ENCODE results near the gene ST8SIA4. TPM values are rescaled to one million over a fixed set of nuclear protein-coding genes. Genes with fewer than 3 reads are reported as not detected.
"Not testable (repeated sequence)": the region's sequence is repeated elsewhere in the genome, so short reads cannot be mapped to it uniquely, and the experiment has no call there.

The ST8SIA4 gene
- polyA plus RNA-seq, 6 donors from 2014 or later: 15.3 to 29.7 (median 22.0) TPM

DNA sequence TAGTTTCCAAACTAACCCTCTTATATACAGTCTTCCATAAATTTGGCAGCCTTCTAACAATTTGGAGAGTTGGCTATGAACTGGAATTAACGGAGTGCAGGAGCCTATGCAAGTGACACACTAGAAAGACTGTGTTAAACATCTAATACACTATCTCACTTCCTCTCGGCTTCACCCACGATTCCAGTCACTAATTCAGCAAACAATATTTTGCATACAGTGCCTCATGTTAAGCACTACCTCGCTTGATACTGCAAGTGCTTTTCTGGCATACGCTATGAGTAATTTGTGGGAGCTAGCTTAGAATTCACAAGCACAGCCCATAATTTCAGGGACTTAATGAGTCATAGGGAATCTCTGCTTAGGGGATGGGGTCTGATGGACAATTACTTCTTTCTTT is 102.5 kb downstream of the ST8SIA4 start:
- ATAC-seq (ENCODE audit: low read depth in 2 of 2) (peak in 1 of 2 donors; percentile 51), DNase-seq (no peak)
- no peak overlapping the region for H3K4me3 Mint-ChIP-seq
- H3K27ac Mint-ChIP-seq: no peak overlapping the region
- H3K27me3 Mint-ChIP-seq: no peaks in the 10 kb centered on the region
- peaks cover 0 to 18% (median 4%) of the 10 kb centered on the region in 7 donors for H3K9me3 Mint-ChIP-seq
- H3K4me1 Mint-ChIP-seq: peaks cover 5% of the 10 kb centered on the region in 3 donors
- peaks cover 0 to 7% of the 10 kb centered on the region in 2 donors for H3K36me3 Mint-ChIP-seq

- no peak for DNase-seq
- ATAC-seq (ENCODE audit: low read depth in 2 of 2): no peak
- Mint-ChIP-seq H3K9me3 (peaks cover 2 to 26% (median 7%) of the 10 kb centered on the region in 7 donors), H3K4me3 (no peak overlapping the region), H3K36me3 (peaks cover 0 to 7% of the 10 kb centered on the region in 2 donors), H3K4me1 (peaks cover 5% of the 10 kb centered on the region in 3 donors), H3K27ac (peak overlapping the region in 1 of 6 donors; percentile 23), H3K27me3 (no peaks in the 10 kb centered on the region)
Observed at GRCh38 chr5:100799166-100799565, 103.9 kb downstream of the ST8SIA4 start.

DNA sequence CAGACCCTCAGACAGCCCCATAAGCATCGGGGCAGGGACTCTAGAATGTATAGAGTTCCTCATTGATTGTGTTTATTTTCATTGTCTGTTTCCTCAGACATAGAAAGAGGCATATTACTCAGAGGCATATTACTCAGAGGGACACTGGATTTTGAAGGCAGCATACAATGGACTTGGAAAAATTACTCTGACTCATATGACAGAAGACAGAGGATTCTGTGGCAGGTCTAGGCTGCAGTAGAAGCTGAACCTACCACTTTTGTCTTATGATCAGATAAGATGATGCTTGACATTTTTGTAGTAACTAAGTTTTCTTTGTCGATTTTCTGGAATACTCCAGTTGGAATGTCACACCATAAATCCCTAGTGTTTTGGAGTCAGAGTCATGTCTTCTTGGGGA is 105.2 kb downstream of the ST8SIA4 start:
- no peak overlapping the region for H3K27ac Mint-ChIP-seq
- H3K27me3 Mint-ChIP-seq: no peaks in the 10 kb centered on the region
- peaks cover 0 to 14% of the 10 kb centered on the region in 2 donors for H3K36me3 Mint-ChIP-seq
- H3K4me3 Mint-ChIP-seq: no peak overlapping the region
- no peak for DNase-seq
- ATAC-seq (ENCODE audit: low read depth in 2 of 2): no peak
- peaks cover 4 to 36% (median 13%) of the 10 kb centered on the region in 7 donors for H3K9me3 Mint-ChIP-seq
- H3K4me1 Mint-ChIP-seq: peaks cover 0 to 5% (median 5%) of the 10 kb centered on the region in 3 donors

DNA sequence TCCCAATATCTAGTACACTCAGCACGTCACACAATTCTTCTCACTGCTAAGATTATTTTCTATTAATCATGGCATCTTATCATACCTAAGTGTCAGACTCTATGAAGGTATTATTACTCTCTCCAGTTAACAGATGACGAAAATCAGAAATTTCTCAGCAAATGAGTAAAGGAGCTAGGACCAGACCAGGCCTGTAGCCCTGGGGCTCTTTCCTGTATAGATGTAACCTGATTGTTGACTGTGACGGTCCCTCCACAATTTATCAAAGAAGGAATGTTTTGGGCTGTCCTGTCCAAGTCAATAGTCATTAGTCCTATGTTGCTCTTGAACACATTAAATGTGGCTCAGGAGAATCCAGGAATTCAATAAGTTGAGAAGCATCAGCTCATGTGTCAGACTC is 106.2 kb downstream of the ST8SIA4 start:
- peaks cover 8 to 32% (median 12%) of the 10 kb centered on the region in 7 donors for H3K9me3 Mint-ChIP-seq
- ATAC-seq (ENCODE audit: low read depth in 2 of 2): no peak
- no peak overlapping the region for H3K27ac Mint-ChIP-seq
- H3K36me3 Mint-ChIP-seq: peaks cover 0 to 14% of the 10 kb centered on the region in 2 donors
- H3K27me3 Mint-ChIP-seq: no peaks in the 10 kb centered on the region
- no peak for DNase-seq
- no peak overlapping the region for H3K4me3 Mint-ChIP-seq
- H3K4me1 Mint-ChIP-seq: peaks cover 0 to 5% (median under 1%) of the 10 kb centered on the region in 3 donors

- no peak for DNase-seq
- H3K27me3 Mint-ChIP-seq: no peaks in the 10 kb centered on the region
- no peak overlapping the region for H3K4me3 Mint-ChIP-seq
- peaks cover 0 to 14% of the 10 kb centered on the region in 2 donors for H3K36me3 Mint-ChIP-seq
- H3K9me3 Mint-ChIP-seq: peaks cover 8 to 25% (median 11%) of the 10 kb centered on the region in 7 donors
- no peaks in the 10 kb centered on the region for H3K4me1 Mint-ChIP-seq
- H3K27ac Mint-ChIP-seq: no peak overlapping the region
- ATAC-seq (ENCODE audit: low read depth in 2 of 2): no peak
Observed at GRCh38 chr5:100794844-100795243, 108.2 kb downstream of the ST8SIA4 start.

DNA sequence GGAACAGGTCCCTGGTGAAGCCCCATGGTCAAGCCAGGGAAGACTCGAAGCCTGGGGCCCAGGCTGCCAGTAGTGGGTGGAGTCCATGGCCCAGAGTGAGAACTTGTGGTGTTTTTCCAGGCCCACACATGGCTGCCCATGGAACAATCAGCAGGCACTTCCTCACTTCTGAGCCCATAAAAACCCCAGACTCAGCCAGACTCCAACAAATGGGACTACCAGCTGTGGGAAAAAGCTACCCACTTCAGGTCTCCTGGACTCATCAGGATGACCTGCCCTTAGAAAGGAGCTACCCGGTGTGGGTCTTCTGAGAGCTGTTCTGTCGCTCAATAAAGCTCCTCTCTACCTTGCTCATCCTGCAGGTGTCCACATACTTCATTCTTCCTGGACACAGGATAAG is 108.9 kb downstream of the ST8SIA4 start:
- no peaks in the 10 kb centered on the region for H3K27me3 Mint-ChIP-seq
- DNase-seq: no peak
- H3K27ac Mint-ChIP-seq: no peak overlapping the region
- no peak for ATAC-seq (ENCODE audit: low read depth in 2 of 2)
- no peak overlapping the region for H3K4me3 Mint-ChIP-seq
- peaks cover 8 to 25% (median 11%) of the 10 kb centered on the region in 7 donors for H3K9me3 Mint-ChIP-seq
- no peaks in the 10 kb centered on the region for H3K4me1 Mint-ChIP-seq
- peaks cover 0 to 14% of the 10 kb centered on the region in 2 donors for H3K36me3 Mint-ChIP-seq

- Mint-ChIP-seq H3K9me3 (peaks cover 8 to 25% (median 11%) of the 10 kb centered on the region in 7 donors), H3K36me3 (peaks cover 0 to 14% of the 10 kb centered on the region in 2 donors), H3K4me1 (no peaks in the 10 kb centered on the region), H3K27ac (peak overlapping the region in 1 of 6 donors; percentile 74), H3K4me3 (no peak overlapping the region), H3K27me3 (no peaks in the 10 kb centered on the region)
- no peak for ATAC-seq (ENCODE audit: low read depth in 2 of 2)
- no peak for DNase-seq
Observed at GRCh38 chr5:100792781-100793180, 110.3 kb downstream of the ST8SIA4 start.

DNA sequence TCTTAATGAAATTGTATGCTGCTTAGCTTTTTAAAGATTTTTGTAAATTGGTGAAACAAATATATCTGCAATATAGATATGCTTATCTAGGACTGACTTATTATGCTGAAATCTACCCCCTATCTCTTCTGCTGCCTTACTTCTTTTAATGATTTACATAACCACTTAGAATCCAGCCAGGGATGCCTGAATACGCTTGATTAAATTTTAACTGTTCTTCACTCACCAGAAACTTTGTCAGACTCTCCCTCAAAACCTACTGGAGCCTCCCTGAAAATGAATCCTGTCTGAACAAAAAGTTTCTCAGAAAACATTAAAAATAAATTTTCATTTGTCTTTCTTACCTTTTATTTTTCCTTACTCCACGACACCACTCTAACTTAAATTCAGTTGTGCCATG is 111.7 kb downstream of the ST8SIA4 start:
- H3K27ac Mint-ChIP-seq: no peak overlapping the region
- H3K27me3 Mint-ChIP-seq: no peaks in the 10 kb centered on the region
- peaks cover 0 to 14% of the 10 kb centered on the region in 2 donors for H3K36me3 Mint-ChIP-seq
- ATAC-seq (ENCODE audit: low read depth in 2 of 2): no peak
- peaks cover 8 to 25% (median 11%) of the 10 kb centered on the region in 7 donors for H3K9me3 Mint-ChIP-seq
- H3K4me3 Mint-ChIP-seq: no peak overlapping the region
- H3K4me1 Mint-ChIP-seq: peaks cover 0 to 4% (median 4%) of the 10 kb centered on the region in 3 donors
- DNase-seq: no peak

GRCh38 chr5:100790951-100791350 is 112.1 kb downstream of the ST8SIA4 start:
- Mint-ChIP-seq H3K27ac (peak overlapping the region in 1 of 6 donors; percentile 11), H3K4me1 (peaks cover 0 to 4% (median 4%) of the 10 kb centered on the region in 3 donors), H3K9me3 (peaks cover 8 to 25% (median 11%) of the 10 kb centered on the region in 7 donors), H3K4me3 (no peak overlapping the region), H3K36me3 (peaks cover 0 to 14% of the 10 kb centered on the region in 2 donors), H3K27me3 (no peaks in the 10 kb centered on the region)
- no peak for DNase-seq
- ATAC-seq (ENCODE audit: low read depth in 2 of 2): no peak

DNA sequence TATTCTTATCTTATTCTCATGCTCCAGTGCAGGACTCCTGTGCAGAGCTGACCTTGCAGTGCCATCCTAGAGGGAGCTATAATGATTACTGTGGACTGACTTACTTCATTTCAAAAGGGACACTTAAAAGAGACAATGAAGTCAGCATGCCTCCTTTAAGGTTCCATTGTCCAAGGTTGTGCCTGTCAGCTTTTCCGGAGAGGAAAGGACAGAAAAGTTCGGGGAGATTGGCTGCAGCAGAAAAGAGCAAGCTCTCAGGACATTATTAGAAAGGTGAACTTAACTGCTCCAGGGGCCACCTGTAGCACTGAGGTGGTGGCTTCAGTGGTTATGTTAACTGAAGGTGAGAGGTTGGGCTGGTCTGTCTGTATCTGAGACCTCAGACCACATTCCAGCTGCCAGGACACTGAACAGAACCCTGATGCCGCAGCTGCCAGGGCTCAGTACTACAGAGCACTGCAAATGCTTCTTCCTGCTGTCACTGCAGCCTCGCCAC is 112.9 kb downstream of the ST8SIA4 start:
- Mint-ChIP-seq H3K27ac (no peak overlapping the region), H3K9me3 (peaks cover 8 to 25% (median 11%) of the 10 kb centered on the region in 7 donors), H3K4me1 (peaks cover 0 to 4% (median 4%) of the 10 kb centered on the region in 3 donors), H3K36me3 (peaks cover 0 to 15% of the 10 kb centered on the region in 2 donors), H3K4me3 (no peak overlapping the region), H3K27me3 (no peaks in the 10 kb centered on the region)
- ATAC-seq (ENCODE audit: low read depth in 2 of 2) (no peak), DNase-seq (no peak)

DNA sequence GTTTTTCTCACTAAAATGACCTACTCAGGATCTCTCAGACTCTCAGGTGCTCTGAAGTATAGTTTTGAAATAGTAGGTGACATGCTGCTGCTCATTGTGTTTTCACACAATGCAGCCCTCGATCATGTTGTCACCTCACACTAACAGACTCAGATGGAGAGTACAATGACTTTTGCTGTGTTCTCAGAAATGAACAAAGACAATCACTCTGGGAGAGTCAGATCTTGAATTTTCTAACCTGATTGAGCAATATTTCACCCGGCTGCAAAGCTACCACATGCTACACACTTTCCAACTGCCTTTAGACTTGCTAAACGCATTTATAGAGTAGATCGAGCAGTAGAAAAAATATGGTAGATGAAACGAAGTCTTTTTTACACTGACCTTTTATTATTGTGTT is 113.4 kb downstream of the ST8SIA4 start:
- Mint-ChIP-seq H3K27ac (no peak overlapping the region), H3K9me3 (peaks cover 7 to 19% (median 11%) of the 10 kb centered on the region in 7 donors), H3K36me3 (peaks cover 0 to 21% of the 10 kb centered on the region in 2 donors), H3K4me3 (no peak overlapping the region), H3K4me1 (peaks cover 0 to 4% (median 4%) of the 10 kb centered on the region in 3 donors), H3K27me3 (no peaks in the 10 kb centered on the region)
- ATAC-seq (ENCODE audit: low read depth in 2 of 2) (no peak), DNase-seq (no peak)

DNA sequence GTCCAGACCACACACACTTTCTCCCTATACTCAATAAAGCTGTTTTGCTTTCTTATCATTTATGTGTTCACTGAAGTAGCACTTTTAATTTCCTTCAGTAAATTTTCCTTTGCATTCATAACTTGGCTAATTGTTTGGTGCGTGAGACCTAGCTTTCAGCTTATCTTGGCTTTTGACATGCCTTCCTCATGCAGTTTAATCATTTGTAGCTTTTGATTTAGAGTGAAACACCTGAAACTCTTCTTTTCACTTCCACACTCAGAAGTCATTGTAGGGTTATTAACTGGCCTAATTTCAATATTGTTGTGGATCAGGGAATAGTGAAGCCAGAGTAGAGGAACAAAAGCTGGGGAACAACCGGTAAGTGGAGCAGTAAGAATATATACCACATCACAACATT is 114.7 kb downstream of the ST8SIA4 start:
- Mint-ChIP-seq H3K4me3 (no peak overlapping the region), H3K9me3 (peaks cover 6 to 11% (median 9%) of the 10 kb centered on the region in 7 donors), H3K36me3 (peaks cover 0 to 20% of the 10 kb centered on the region in 2 donors), H3K27me3 (no peaks in the 10 kb centered on the region), H3K27ac (peak overlapping the region in 1 of 6 donors; percentile 41), H3K4me1 (peaks cover 0 to 9% (median 8%) of the 10 kb centered on the region in 3 donors)
- DNase-seq: no peak
- ATAC-seq (ENCODE audit: low read depth in 2 of 2): no peak

- DNase-seq (no peak), ATAC-seq (ENCODE audit: low read depth in 2 of 2) (peak in 1 of 2 donors; percentile 16)
- H3K27me3 Mint-ChIP-seq: no peaks in the 10 kb centered on the region
- peaks cover 0 to 9% (median 8%) of the 10 kb centered on the region in 3 donors for H3K4me1 Mint-ChIP-seq
- H3K4me3 Mint-ChIP-seq: no peak overlapping the region
- peaks cover 1 to 7% (median 3%) of the 10 kb centered on the region in 7 donors for H3K9me3 Mint-ChIP-seq
- peaks cover 0 to 12% of the 10 kb centered on the region in 2 donors for H3K36me3 Mint-ChIP-seq
- H3K27ac Mint-ChIP-seq: no peak overlapping the region
Observed at GRCh38 chr5:100787648-100788047, 115.4 kb downstream of the ST8SIA4 start.

DNA sequence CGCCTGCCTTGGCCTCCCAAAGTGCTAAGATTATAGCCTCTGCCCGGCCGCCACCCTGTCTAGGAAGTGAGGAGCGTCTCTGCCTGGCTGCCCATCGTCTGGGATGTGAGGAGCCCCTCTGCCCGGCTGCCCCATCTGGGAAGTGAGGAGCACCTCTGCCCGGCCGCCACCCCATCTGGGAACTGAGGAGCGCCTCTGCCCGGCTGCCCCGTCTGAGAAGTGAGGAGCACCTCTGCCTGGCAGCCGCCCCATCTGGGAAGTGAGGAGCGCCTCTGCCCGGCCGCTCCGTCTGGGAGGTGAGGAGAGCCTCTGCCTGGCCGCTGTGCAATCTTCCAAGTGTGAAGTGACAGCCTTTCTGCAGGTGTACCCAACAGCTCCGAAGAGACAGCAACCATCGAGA is 117.5 kb downstream of the ST8SIA4 start:
- not testable (repeated sequence) for DNase-seq; ATAC-seq (ENCODE audit: low read depth in 2 of 2); H3K4me3 Mint-ChIP-seq; H3K9me3 Mint-ChIP-seq; H3K27me3 Mint-ChIP-seq; H3K36me3 Mint-ChIP-seq
- peak overlapping the region in 1 of 6 donors; percentile 74 for H3K27ac Mint-ChIP-seq
- H3K4me1 Mint-ChIP-seq: peaks cover 7 to 16% (median 13%) of the 10 kb centered on the region in 3 donors
